GM21447 (cell line): Measurements from ENCODE around the gene SLC9A1.

Experiments used
- ATAC-seq: cut with Tn5 transposase; IDR thresholded peaks from one replicate; pipeline ENCODE4 v1.9.1; 2021; ENCODE audit not compliant: unreplicated experiment

Gene SLC9A1

DNA sequence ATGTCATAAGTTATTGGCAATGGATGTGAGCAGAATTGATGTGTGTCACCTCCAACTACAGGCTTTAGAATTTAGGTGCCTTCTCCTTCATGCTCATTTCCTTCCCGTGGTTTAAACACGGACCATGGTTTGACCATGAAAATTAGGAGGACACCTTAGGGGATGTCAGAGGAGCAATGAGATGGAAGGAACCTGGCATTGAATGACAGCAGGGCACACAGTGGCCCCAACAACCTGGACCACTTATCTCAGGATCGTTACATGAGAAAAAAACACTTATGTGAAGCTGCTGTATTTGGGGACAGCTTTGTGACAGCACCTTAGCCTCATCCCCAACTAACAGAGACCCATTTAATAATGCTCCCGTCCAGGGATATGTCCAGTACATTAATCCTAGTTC, 70.8 kb downstream of the SLC9A1 start:
- no peak for ATAC-seq

- no peak for ATAC-seq
These were observed 77.0 kb downstream of the SLC9A1 start for GRCh38 chr1:27077968-27078367.

- ATAC-seq, result no peak
These were observed 78.1 kb downstream of the SLC9A1 start for GRCh38 chr1:27076803-27077202.

- ATAC-seq, result no peak
These were observed 80.6 kb downstream of the SLC9A1 start for GRCh38 chr1:27074175-27074780.

- ATAC-seq, result no peak
These were observed 83.9 kb downstream of the SLC9A1 start for GRCh38 chr1:27071049-27071416.

DNA sequence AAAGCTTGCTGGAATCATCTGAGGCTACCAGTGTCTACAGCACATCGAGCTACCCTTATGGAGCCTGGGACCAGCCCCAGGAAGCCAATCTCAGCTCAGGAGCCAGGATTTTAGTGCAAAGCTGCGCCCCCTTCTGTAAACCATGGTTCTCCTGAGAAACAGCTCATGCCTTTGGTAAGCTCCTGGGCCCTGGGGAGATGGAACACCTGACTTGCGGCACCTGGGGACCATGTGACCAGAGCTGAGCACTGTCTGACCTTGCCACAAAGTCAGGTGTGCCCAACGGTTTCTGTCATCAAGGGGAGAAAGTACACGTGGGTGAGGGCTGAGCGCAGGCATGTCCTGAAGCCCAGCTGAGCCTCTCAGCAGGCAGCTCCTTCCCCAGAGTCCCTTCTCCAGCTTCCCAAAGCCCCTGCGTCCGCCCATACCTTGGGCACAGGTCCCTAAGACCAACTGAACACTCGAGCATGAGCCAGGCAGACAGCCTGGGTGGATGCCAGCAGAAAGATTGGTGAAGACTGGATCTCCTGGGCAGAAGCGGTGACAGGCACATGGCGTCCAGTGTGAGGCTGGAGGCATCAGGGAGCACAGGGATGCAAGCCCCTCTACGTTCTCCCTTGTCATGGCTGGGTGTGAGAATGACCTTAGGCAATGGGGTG, 84.4 kb downstream of the SLC9A1 start:
- no peak for ATAC-seq

DNA sequence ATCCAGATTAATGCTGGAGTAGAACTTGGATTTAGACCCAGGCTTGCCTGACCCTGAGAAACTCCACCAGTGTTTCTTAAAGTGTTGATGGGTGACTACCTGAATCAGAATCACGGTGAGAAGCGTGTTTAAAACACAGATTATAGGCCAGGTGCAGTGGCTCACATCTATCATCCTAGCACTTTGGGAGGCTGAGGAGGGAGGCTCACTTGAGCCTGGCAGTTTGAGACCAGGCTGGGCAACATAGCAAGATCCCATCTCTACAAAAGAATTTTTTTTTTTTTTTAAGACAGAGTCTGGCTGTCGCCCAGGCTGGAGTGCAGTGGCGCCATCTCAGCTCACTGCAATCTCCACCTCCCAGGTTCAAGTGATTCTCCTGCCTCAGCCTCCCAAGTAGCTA, 86.0 kb downstream of the SLC9A1 start:
- no peak for ATAC-seq

- no peak for ATAC-seq
These were observed 88.8 kb downstream of the SLC9A1 start for GRCh38 chr1:27065999-27066630.

DNA sequence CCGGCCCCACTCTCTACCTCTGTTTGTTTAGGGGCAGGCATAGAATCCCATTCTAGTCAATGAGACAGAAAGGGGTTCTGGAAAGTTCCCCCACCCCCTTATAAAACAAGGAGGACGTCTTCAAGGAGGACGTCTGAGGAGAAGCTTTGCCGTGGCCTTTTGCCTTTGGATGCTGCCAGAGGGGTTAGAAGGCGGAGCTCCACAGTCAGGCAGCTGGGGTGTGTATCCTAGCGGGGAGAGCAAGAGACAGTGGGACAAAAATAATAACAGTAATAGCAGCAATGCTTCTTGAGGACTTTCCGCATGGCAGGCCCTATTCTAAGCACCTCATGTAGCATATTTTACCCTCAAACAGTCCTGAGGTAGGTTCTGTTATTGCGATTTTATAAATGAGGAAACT, 94.0 kb downstream of the SLC9A1 start:
- ATAC-seq, result no peak

- no peak for ATAC-seq
These were observed 95.8 kb downstream of the SLC9A1 start for GRCh38 chr1:27058966-27059669.

DNA sequence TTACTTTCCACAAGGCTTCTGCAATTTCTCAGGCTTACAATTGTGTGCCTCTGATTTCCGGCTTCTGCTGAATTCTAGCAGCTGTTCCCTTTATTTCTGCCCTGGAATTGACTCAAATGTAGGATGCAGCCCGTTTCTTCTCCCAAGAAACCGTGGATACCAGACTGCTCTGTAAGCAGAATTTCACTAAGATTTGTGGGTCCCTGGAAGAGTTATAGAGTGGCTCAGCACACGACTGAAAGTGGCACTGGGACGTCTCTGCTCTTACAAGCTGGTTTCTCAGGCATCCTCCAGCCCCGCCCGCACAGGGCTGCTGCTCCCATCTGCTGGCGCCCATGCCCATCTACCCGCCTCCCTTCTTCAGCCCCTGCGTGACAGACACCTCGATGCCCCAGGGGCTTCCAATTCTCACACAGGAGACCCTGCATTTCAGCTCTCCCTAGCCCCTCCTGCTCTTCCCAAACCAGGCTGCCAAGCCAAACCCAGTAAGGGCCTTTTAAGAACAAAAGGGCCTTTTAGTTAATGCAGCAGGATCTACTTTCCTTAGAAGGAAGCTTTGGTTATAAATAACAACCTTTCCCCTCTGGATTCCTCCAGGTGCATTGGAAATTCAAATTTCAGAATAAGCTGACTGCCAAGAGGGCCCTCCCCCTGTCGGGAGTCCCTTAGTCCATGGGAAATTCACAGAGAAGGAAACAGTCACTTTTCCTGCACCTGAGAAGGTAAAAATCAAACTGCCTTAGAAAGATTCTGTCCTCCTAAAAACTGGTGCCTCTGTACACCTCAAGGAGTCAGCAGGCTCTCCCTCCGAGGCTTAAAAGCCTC, 96.9 kb downstream of the SLC9A1 start:
- ATAC-seq, result no peak

DNA sequence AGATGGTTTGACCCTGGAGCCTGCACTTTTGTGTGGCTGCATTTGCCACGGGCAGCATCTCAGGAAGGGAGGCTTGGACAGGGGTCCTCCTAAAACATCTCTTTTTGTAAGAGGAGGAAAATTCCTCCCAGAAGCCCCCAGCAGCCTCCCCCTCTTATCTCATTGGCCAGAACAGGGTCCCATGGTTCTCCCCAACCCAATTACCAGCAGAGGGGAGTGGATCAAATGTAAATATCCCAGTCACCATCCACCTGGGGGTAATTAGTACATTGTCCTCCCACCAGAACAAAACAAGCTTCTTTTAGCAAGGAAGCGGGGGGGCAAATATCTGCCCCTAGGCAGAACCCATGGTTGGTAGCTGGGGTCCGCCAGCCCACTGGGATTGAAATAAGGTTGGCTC, 97.5 kb downstream of the SLC9A1 start:
- ATAC-seq, result no peak

- no peak for ATAC-seq
These were observed 100.8 kb downstream of the SLC9A1 start for GRCh38 chr1:27053977-27054753.

- no peak for ATAC-seq
These were observed 102.4 kb downstream of the SLC9A1 start for GRCh38 chr1:27052527-27052926.

DNA sequence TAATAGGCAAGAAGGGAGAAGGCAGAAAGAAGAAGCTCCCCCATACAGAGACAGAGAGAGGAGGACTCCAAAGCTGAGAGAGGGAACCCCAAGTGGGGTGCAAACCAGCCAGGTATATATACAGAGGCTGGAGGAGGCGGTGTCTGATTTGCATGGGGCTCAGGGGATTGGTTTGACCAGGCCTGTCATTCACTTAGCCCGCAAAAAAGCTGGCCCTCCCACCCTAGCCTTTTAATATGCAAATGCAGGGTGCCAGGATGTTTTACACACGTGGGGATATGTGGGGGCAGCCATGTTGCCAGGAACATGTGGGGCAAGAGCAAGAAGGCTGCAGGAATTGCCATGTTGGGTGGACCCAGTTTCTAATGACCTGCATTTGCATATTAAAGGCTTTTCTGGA, 105.3 kb downstream of the SLC9A1 start:
- ATAC-seq, result no peak

DNA sequence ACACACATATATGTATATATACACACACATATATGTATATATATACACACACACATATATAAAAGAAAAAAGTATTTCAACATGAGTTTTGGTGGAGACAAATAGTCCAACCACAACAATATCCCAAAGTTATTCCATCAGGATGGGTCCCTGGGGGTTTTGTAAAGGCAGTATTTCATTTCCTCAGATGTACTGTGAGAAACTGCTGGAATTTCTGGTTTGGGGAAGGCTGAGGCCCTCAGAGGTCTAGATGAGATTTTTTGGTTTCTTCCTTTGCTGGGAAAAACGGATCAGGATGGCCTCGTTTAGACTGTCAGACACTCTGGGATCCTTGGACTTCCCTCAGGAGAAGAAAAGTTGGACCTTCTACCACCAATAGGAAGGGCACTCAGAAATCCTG, 105.8 kb downstream of the SLC9A1 start:
- ATAC-seq, result no peak
